MM.1S (cell line): Measurements from ENCODE around the gene RASSF4.

Experiments used
- CTCF ChIP-seq: fragments of 300-600 bp; sonication (generic); IDR thresholded peaks from 2 replicates; pipeline ENCODE4 v1.5.1; 2016; ENCODE audit warnings: antibody characterized with exemption, low read length, mixed read lengths
- EZH2phosphoT487 ChIP-seq: fragments of 300-600 bp; sonication (generic); IDR thresholded peaks from 2 replicates; pipeline ENCODE4 v1.6.1; 2018; ENCODE audit warnings: antibody characterized with exemption, low read length

GRCh38 chr10:44949915-44950314 is 9.7 kb upstream of the RASSF4 start:
- TF ChIP-seq EZH2phosphoT487 (no peak), CTCF (no peak)
